Erythroblast (primary cell): Measurements from ENCODE around the gene RAI14.

Experiments
- GATA1 ChIP-seq: IDR thresholded peaks from 2 replicates; pipeline ENCODE4 v1.6.1; 2011; ENCODE audit warnings: low read depth, mild to moderate bottlenecking, control low read depth, low read length, moderate library complexity
- POLR2A ChIP-seq: IDR thresholded peaks from 2 replicates; pipeline ENCODE4 v1.6.1; 2011; ENCODE audit warnings: mild to moderate bottlenecking, low read length

GRCh38 chr5:34849253-34849652 lies 193.1 kb downstream of the RAI14 start:
- TF ChIP-seq POLR2A (no peak), GATA1 (no peak)
